Measurements from ENCODE around the gene SART3.

The SART3 gene

GRCh38 chr12:108518716-108519496 lies 42.1 kb downstream of the SART3 start:
- no peak overlapping the region for H3K4me3 ChIP-seq (ENCODE audit: low read depth, low read length)
- peaks cover 43% of the 10 kb centered on the region for H3K36me3 ChIP-seq (ENCODE audit: control insufficient read depth, insufficient read depth, low read length)
- H3K9ac ChIP-seq (ENCODE audit: low read depth, low read length), result no peak overlapping the region
- H3K9me3 ChIP-seq (ENCODE audit: control insufficient read depth, insufficient read depth, low read length), result no peaks in the 10 kb centered on the region
- peaks cover 6% of the 10 kb centered on the region for H3K4me1 ChIP-seq (ENCODE audit: control insufficient read depth, insufficient read depth, low read length)
- no peaks in the 10 kb centered on the region for H3K27me3 ChIP-seq (ENCODE audit: control insufficient read depth, insufficient read depth, low read length)

GRCh38 chr12:108518101-108518715 lies 42.8 kb downstream of the SART3 start:
- Histone ChIP-seq H3K4me3 (ENCODE audit: low read depth, low read length) (no peak overlapping the region), H3K4me1 (ENCODE audit: control insufficient read depth, insufficient read depth, low read length) (peaks cover 6% of the 10 kb centered on the region), H3K27me3 (ENCODE audit: control insufficient read depth, insufficient read depth, low read length) (no peaks in the 10 kb centered on the region), H3K36me3 (ENCODE audit: control insufficient read depth, insufficient read depth, low read length) (peaks cover 38% of the 10 kb centered on the region), H3K9ac (ENCODE audit: low read depth, low read length) (no peak overlapping the region), H3K9me3 (ENCODE audit: control insufficient read depth, insufficient read depth, low read length) (no peaks in the 10 kb centered on the region)

GRCh38 chr12:108517288-108518100 lies 43.5 kb downstream of the SART3 start:
- Histone ChIP-seq H3K9me3 (ENCODE audit: control insufficient read depth, insufficient read depth, low read length) (no peaks in the 10 kb centered on the region), H3K27me3 (ENCODE audit: control insufficient read depth, insufficient read depth, low read length) (no peaks in the 10 kb centered on the region), H3K9ac (ENCODE audit: low read depth, low read length) (no peak overlapping the region), H3K4me3 (ENCODE audit: low read depth, low read length) (no peak overlapping the region), H3K4me1 (ENCODE audit: control insufficient read depth, insufficient read depth, low read length) (peaks cover 6% of the 10 kb centered on the region), H3K36me3 (ENCODE audit: control insufficient read depth, insufficient read depth, low read length) (peaks cover 31% of the 10 kb centered on the region)

GRCh38 chr12:108516511-108517275 lies 44.3 kb downstream of the SART3 start:
- Histone ChIP-seq H3K4me3 (ENCODE audit: low read depth, low read length) (no peak overlapping the region), H3K9ac (ENCODE audit: low read depth, low read length) (no peak overlapping the region), H3K36me3 (ENCODE audit: control insufficient read depth, insufficient read depth, low read length) (peaks cover 25% of the 10 kb centered on the region)

GRCh38 chr12:108515916-108516315 lies 45.1 kb downstream of the SART3 start:
- Histone ChIP-seq H3K4me3 (ENCODE audit: low read depth, low read length) (peak overlapping the region; percentile 81), H3K4me1 (ENCODE audit: control insufficient read depth, insufficient read depth, low read length) (peaks cover 6% of the 10 kb centered on the region), H3K27me3 (ENCODE audit: control insufficient read depth, insufficient read depth, low read length) (no peaks in the 10 kb centered on the region), H3K9ac (ENCODE audit: low read depth, low read length) (no peak overlapping the region), H3K9me3 (ENCODE audit: control insufficient read depth, insufficient read depth, low read length) (no peaks in the 10 kb centered on the region), H3K36me3 (ENCODE audit: control insufficient read depth, insufficient read depth, low read length) (peaks cover 21% of the 10 kb centered on the region)

More at GRCh38 chr12:108516511-108517275, 44.3 kb downstream of the SART3 start:
- no peaks in the 10 kb centered on the region for H3K9me3 ChIP-seq (ENCODE audit: control insufficient read depth, insufficient read depth, low read length)
- H3K27me3 ChIP-seq (ENCODE audit: control insufficient read depth, insufficient read depth, low read length), result no peaks in the 10 kb centered on the region
- peaks cover 6% of the 10 kb centered on the region for H3K4me1 ChIP-seq (ENCODE audit: control insufficient read depth, insufficient read depth, low read length)

- Histone ChIP-seq H3K4me1 (ENCODE audit: control insufficient read depth, insufficient read depth, low read length) (peaks cover 6% of the 10 kb centered on the region), H3K36me3 (ENCODE audit: control insufficient read depth, insufficient read depth, low read length) (peaks cover 18% of the 10 kb centered on the region), H3K9me3 (ENCODE audit: control insufficient read depth, insufficient read depth, low read length) (no peaks in the 10 kb centered on the region), H3K9ac (ENCODE audit: low read depth, low read length) (peak within 1 kb of the TSS; percentile 70), H3K27me3 (ENCODE audit: control insufficient read depth, insufficient read depth, low read length) (no peaks in the 10 kb centered on the region), H3K4me3 (ENCODE audit: low read depth, low read length) (peak within 1 kb of the TSS; percentile 81)
Observed at GRCh38 chr12:108514973-108515814, 45.8 kb downstream of the SART3 start, which contains the start of gene FICD. Gene FICD, plus strand, starts transcription at chr12:108515277. Its CDS starts 1,696 bp downstream, at chr12:108516973.

GRCh38 chr12:108514468-108514972 lies 46.5 kb downstream of the SART3 start:
- H3K9me3 ChIP-seq (ENCODE audit: control insufficient read depth, insufficient read depth, low read length), result no peaks in the 10 kb centered on the region
- peaks cover 6% of the 10 kb centered on the region for H3K4me1 ChIP-seq (ENCODE audit: control insufficient read depth, insufficient read depth, low read length)
- no peaks in the 10 kb centered on the region for H3K27me3 ChIP-seq (ENCODE audit: control insufficient read depth, insufficient read depth, low read length)
- peak overlapping the region; percentile 75 for H3K4me3 ChIP-seq (ENCODE audit: low read depth, low read length)
- H3K9ac ChIP-seq (ENCODE audit: low read depth, low read length), result no peak overlapping the region
- peaks cover 17% of the 10 kb centered on the region for H3K36me3 ChIP-seq (ENCODE audit: control insufficient read depth, insufficient read depth, low read length)

GRCh38 chr12:108511633-108512540 lies 49.1 kb downstream of the SART3 start:
- Histone ChIP-seq H3K9ac (ENCODE audit: low read depth, low read length) (no peak overlapping the region), H3K4me3 (ENCODE audit: low read depth, low read length) (no peak overlapping the region), H3K4me1 (ENCODE audit: control insufficient read depth, insufficient read depth, low read length) (peaks cover 6% of the 10 kb centered on the region), H3K9me3 (ENCODE audit: control insufficient read depth, insufficient read depth, low read length) (no peaks in the 10 kb centered on the region), H3K27me3 (ENCODE audit: control insufficient read depth, insufficient read depth, low read length) (no peaks in the 10 kb centered on the region), H3K36me3 (ENCODE audit: control insufficient read depth, insufficient read depth, low read length) (no peaks in the 10 kb centered on the region)

GRCh38 chr12:108510836-108511235 lies 50.1 kb downstream of the SART3 start:
- Histone ChIP-seq H3K36me3 (ENCODE audit: control insufficient read depth, insufficient read depth, low read length) (no peaks in the 10 kb centered on the region), H3K4me1 (ENCODE audit: control insufficient read depth, insufficient read depth, low read length) (peaks cover 2% of the 10 kb centered on the region), H3K9ac (ENCODE audit: low read depth, low read length) (no peak overlapping the region), H3K9me3 (ENCODE audit: control insufficient read depth, insufficient read depth, low read length) (no peaks in the 10 kb centered on the region), H3K27me3 (ENCODE audit: control insufficient read depth, insufficient read depth, low read length) (no peaks in the 10 kb centered on the region), H3K4me3 (ENCODE audit: low read depth, low read length) (no peak overlapping the region)

GRCh38 chr12:108509806-108510205 lies 51.2 kb downstream of the SART3 start:
- no peaks in the 10 kb centered on the region for H3K36me3 ChIP-seq (ENCODE audit: control insufficient read depth, insufficient read depth, low read length)
- H3K4me1 ChIP-seq (ENCODE audit: control insufficient read depth, insufficient read depth, low read length), result no peaks in the 10 kb centered on the region

More at GRCh38 chr12:108509806-108510205, 51.2 kb downstream of the SART3 start:
- H3K4me3 ChIP-seq (ENCODE audit: low read depth, low read length), result no peak overlapping the region
- no peaks in the 10 kb centered on the region for H3K27me3 ChIP-seq (ENCODE audit: control insufficient read depth, insufficient read depth, low read length)
- H3K9ac ChIP-seq (ENCODE audit: low read depth, low read length), result no peak overlapping the region
- H3K9me3 ChIP-seq (ENCODE audit: control insufficient read depth, insufficient read depth, low read length), result no peaks in the 10 kb centered on the region
